Measurements from ENCODE around the gene GMPR2. TPM values are rescaled to one million over a fixed set of nuclear protein-coding genes. Genes with fewer than 3 reads are reported as not detected.

The GMPR2 gene
- total and polyA plus RNA-seq, 2 of the 4 experiments (the other 2 are of a cell fraction) = 63.7 to 92.5 TPM

- Histone ChIP-seq H3K9ac (ENCODE audit: low read depth, low read length) (no peak overlapping the region), H3K9me1 (ENCODE audit: insufficient read depth, low read length) (no peaks in the 10 kb centered on the region; the same call in 1 of the 2 replicates), H3K4me3 (ENCODE audit: insufficient read depth, low read depth, low read length) (no peak overlapping the region), H2AK5ac (ENCODE audit: low read depth, low read length) (no peak overlapping the region), H2BK20ac (ENCODE audit: low read depth, low read length) (no peak overlapping the region), H3K36me3 (ENCODE audit: control insufficient read depth, insufficient read depth, low read length) (no peaks in the 10 kb centered on the region), H4K91ac (ENCODE audit: insufficient read depth, low read depth, low read length) (no peak overlapping the region), H3K14ac (replicated peaks; ENCODE audit: low read depth, low read length) (no peak overlapping the region), H3K56ac (ENCODE audit: extremely low read depth, insufficient read depth, low read length) (no peak overlapping the region), H3K4ac (ENCODE audit: low read depth, low read length) (no peak overlapping the region), H3K27me3 (ENCODE audit: control insufficient read depth, insufficient read depth, low read length) (no peaks in the 10 kb centered on the region), H4K20me1 (ENCODE audit: insufficient read depth, low read length) (no peaks in the 10 kb centered on the region; the same call in 1 of the 2 replicates), H4K8ac (ENCODE audit: low read depth in 2 of 2, low read length in 2 of 2) (no peak overlapping the region), H2BK120ac (ENCODE audit: low read depth, low read length) (no peak overlapping the region), H3K9me3 (ENCODE audit: control insufficient read depth, insufficient read depth, low read length) (no peaks in the 10 kb centered on the region), H3K27ac (ENCODE audit: insufficient read depth, low read length) (no peak overlapping the region), H3K79me1 (ENCODE audit: low read depth in 1 of 2, low read length in 2 of 2) (peaks cover 0 to 11% of the 10 kb centered on the region in 2 experiments; a peak in 3 of 4 replicates), H2BK5ac (ENCODE audit: low read depth, low read length, poor library complexity, severe bottlenecking) (no peak overlapping the region), H4K5ac (ENCODE audit: low read depth, low read length) (no peak overlapping the region), H3K4me1 (ENCODE audit: control insufficient read depth, insufficient read depth, low read length) (no peaks in the 10 kb centered on the region; the same call in 1 of the 2 replicates), H2AK9ac (replicated peaks; ENCODE audit: low read depth, low read length, poor library complexity) (no peak overlapping the region), H3K4me2 (ENCODE audit: low read depth, low read length) (no peak overlapping the region), H2AFZ (replicated peaks; ENCODE audit: low read length, poor library complexity) (no peak overlapping the region), H3K23ac (ENCODE audit: low read depth, low read length) (no peak overlapping the region), H3K18ac (ENCODE audit: low read depth, low read length) (no peak overlapping the region), H2BK15ac (ENCODE audit: low read depth, low read length) (no peak overlapping the region)
- no peak for DNase-seq
- intact Hi-C loops (cut with micrococcal nuclease) (no loop called here), dilution Hi-C loops (cut with HindIII; ENCODE audit: low sequenced_read_pairs, unreplicated experiment) (no loop called here), in situ Hi-C loops (cut with MboI; ENCODE audit: low sequenced_read_pairs) (no loop called here)
- ATAC-seq (ENCODE audit: low read depth) = no peak
- TF ChIP-seq BHLHE40 (IDR thresholded peaks at IDR 0.05; ENCODE audit: low read depth, low read length) = no peak
- no peak for TF ChIP-seq ELK1 (IDR thresholded peaks at IDR 0.05; ENCODE audit: borderline replicate concordance, low read depth, low read length)
- no peak for TF ChIP-seq RFX5 (IDR thresholded peaks at IDR 0.05; ENCODE audit: low read depth, low read length)
- no peak for TF ChIP-seq FOS (IDR thresholded peaks at IDR 0.05; ENCODE audit: low read depth, low read length)
- TF ChIP-seq USF2 (IDR thresholded peaks at IDR 0.05; ENCODE audit: low read depth, low read length) = no peak
- no peak for TF ChIP-seq RAD21 (IDR thresholded peaks at IDR 0.05; ENCODE audit: low read length)
- CTCF ChIA-PET = interaction anchor here (0.9 kb wide), 1 partner anchor 12 kb away, joined by 3 read pairs; no protein-coding TSS in a partner anchor
- BruUV-seq (replicated peaks) = no TSS peak
- WGBS, 2 experiments (ENCODE audit: extremely low coverage in 2 of 2, insufficient read length in 1 of 2) = 79% methylated on average over 3 of the region's 3 CpGs; no CpG with 5 or more reads in 1 of the 2 experiments
- POLR2A ChIA-PET (ENCODE audit: unreplicated experiment) = no interaction called here
These were observed 50.0 kb downstream of the GMPR2 start for GRCh38 chr14:24282736-24283135.

All from IMR-90 (cell line).